Kidney (tissue), 14 donors: ENCODE results near the gene CNTRL. TPM values are rescaled to one million over a fixed set of nuclear protein-coding genes. Genes with fewer than 3 reads are reported as not detected.

Experiments used
- DNase-seq, 5 donors: peaks; one replicate each; pipeline ENCODE4 v3.0.0-alpha.2; 2013 to 2020
- FAIRE-seq: peaks from 2 replicates; lab custom pipeline; 2012; peaks lifted over from hg19 to GRCh38; lab: Jason Lieb, UNC
- H3K27ac ChIP-seq, 2 donors: one replicate each; pipeline ENCODE4 v1.7.0; 2013; ENCODE audit warnings: low read depth in 2 of 2, low read length in 2 of 2, inconsistent platforms in 1 of 2
- H3K27me3 ChIP-seq: one replicate; pipeline ENCODE4 v1.7.1; 2013; ENCODE audit warnings: low read length, inconsistent platforms; ENCODE audit not compliant: control insufficient read depth, insufficient read depth
- H3K36me3 ChIP-seq, 3 donors: one replicate each; pipeline versions ENCODE4 v1.7.0 to v1.7.1; 2013; ENCODE audit warnings: low read length in 3 of 3, control low read depth in 1 of 3, inconsistent platforms in 1 of 3; ENCODE audit not compliant: insufficient read depth in 3 of 3, control insufficient read depth in 2 of 3
- H3K4me1 ChIP-seq, 3 donors: one replicate each; pipeline versions ENCODE4 v1.7.0 to v1.7.1; 2013; ENCODE audit warnings: low read length in 3 of 3, inconsistent platforms in 1 of 3, low read depth in 1 of 3; ENCODE audit not compliant: control insufficient read depth in 2 of 3, insufficient read depth in 2 of 3
- H3K4me3 ChIP-seq, 3 donors: one replicate each; pipeline versions ENCODE4 v1.7.0 to v1.8.1; 2013; ENCODE audit warnings: low read length in 3 of 3, control low read depth in 1 of 3, inconsistent platforms in 1 of 3
- H3K9ac ChIP-seq, 3 donors: one replicate each; pipeline versions ENCODE4 v1.7.0 to v1.7.1; 2013; ENCODE audit warnings: low read length in 3 of 3, control low read depth in 1 of 3, inconsistent platforms in 1 of 3
- H3K9me3 ChIP-seq, 3 donors: one replicate each; pipeline versions ENCODE4 v1.7.0 to v1.7.1; 2013; ENCODE audit warnings: low read length in 3 of 3, control low read depth in 1 of 3, inconsistent platforms in 1 of 3; ENCODE audit not compliant: control insufficient read depth in 2 of 3, insufficient read depth in 1 of 3
- intact Hi-C: fragments of 100-400 bp; cut with DNase I; formaldehyde crosslinking; loops from one replicate; pipeline ENCODE4 v1.11.1; 2022
- polyA plus RNA-seq: library from polyadenylated mRNA; stranded (reverse); fragments of 350-450 nt; fragmentation: Illumina TruSeq; extraction: RNeasy Lipid Tissue Mini Kit (QIAGEN cat#74804); gene quantifications from one replicate; pipeline ENCODE4 v1.2.3, GENCODE V29; 2014; ENCODE audit warnings: low read depth, low replicate concordance; ENCODE audit not compliant: insufficient read depth
- total RNA-seq: library from RNA; stranded (reverse); fragmentation: NEBNext Ultra II Directional; extraction: Animal tissue kit (Norgen Biotek cat#: 25700); gene quantifications from one replicate; pipeline ENCODE4 v1.2.1, GENCODE V29; 2021
- TF ChIP-seq, protein P1 (sequence below): IDR thresholded peaks from 3 replicates; pipeline ENCODE4 v1.5.1; 2012; ENCODE audit warnings: mild to moderate bottlenecking, moderate library complexity, borderline replicate concordance; ENCODE audit not compliant: insufficient read depth; ENCODE audit errors: extremely low read depth
- donor health status: control.
- donor health status: control.
- donor health status: control.
- donor health status: control.
- donor health status: control.
- donor health status: DM: yes; HTN: yes; CAD: no.
- donor health status: Normal renal cell carcinoma (clear cell type).

Gene CNTRL
- total and polyA plus RNA-seq, 2 donors from 2014 or later, result 3.4 to 17.7 TPM

DNA sequence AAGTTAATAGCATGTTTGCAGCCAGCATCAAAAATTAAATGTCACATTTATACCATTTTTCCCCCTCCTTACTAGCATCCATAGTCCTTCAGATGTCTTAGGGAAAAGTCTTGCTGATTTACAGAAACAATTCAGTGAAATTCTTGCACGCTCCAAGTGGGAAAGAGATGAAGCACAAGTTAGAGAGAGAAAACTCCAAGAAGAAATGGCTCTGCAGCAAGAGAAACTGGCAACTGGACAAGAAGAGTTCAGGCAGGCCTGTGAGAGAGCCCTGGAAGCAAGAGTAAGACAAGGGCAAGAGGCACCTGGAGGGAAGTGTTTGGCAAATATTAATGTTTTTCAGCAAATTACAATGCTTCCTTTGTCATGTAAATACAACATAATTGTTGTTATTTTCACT lies 66.6 kb downstream of the CNTRL start:
- no peak overlapping the region for H3K9ac ChIP-seq
- H3K4me1 ChIP-seq, result no peaks in the 10 kb centered on the region
- peaks cover 7 to 36% (median 11%) of the 10 kb centered on the region in 3 donors for H3K36me3 ChIP-seq
- TF ChIP-seq, protein P1, sequence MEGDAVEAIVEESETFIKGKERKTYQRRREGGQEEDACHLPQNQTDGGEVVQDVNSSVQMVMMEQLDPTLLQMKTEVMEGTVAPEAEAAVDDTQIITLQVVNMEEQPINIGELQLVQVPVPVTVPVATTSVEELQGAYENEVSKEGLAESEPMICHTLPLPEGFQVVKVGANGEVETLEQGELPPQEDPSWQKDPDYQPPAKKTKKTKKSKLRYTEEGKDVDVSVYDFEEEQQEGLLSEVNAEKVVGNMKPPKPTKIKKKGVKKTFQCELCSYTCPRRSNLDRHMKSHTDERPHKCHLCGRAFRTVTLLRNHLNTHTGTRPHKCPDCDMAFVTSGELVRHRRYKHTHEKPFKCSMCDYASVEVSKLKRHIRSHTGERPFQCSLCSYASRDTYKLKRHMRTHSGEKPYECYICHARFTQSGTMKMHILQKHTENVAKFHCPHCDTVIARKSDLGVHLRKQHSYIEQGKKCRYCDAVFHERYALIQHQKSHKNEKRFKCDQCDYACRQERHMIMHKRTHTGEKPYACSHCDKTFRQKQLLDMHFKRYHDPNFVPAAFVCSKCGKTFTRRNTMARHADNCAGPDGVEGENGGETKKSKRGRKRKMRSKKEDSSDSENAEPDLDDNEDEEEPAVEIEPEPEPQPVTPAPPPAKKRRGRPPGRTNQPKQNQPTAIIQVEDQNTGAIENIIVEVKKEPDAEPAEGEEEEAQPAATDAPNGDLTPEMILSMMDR, result no peak
- H3K9me3 ChIP-seq, result no peaks in the 10 kb centered on the region
- intact Hi-C loops, result no loop called here
- H3K27me3 ChIP-seq, result no peaks in the 10 kb centered on the region
- no peak overlapping the region for H3K27ac ChIP-seq
- no peak overlapping the region for H3K4me3 ChIP-seq
- DNase-seq (no peak), FAIRE-seq (no peak)

DNA sequence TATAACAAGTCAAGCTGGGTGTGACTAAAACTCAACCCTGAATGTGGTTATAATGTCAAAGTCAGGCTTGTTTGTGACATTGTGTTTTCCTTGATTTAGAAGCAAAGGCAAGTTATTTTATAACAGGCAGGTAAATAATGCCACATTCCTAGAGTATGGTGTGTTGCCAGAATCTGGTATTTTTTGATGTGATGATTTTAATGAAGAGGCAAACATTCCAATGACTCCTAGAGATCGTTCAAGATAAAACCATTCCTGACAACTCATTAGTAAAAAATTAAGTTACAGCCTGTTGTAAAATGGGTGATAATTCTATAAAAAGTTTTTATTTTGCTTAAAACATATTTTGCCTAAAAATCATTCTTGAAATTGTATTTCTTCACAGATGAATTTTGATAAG lies 67.0 kb downstream of the CNTRL start:
- FAIRE-seq (no peak), DNase-seq (no peak)
- H3K27ac ChIP-seq, result no peak overlapping the region
- H3K4me1 ChIP-seq, result no peaks in the 10 kb centered on the region
- TF ChIP-seq, protein P1, result no peak
- H3K27me3 ChIP-seq, result no peaks in the 10 kb centered on the region
- H3K9me3 ChIP-seq, result no peaks in the 10 kb centered on the region
- intact Hi-C loops, result no loop called here
- H3K36me3 ChIP-seq, result peaks cover 7 to 39% (median 15%) of the 10 kb centered on the region in 3 donors
- no peak overlapping the region for H3K4me3 ChIP-seq
- H3K9ac ChIP-seq, result no peak overlapping the region

DNA sequence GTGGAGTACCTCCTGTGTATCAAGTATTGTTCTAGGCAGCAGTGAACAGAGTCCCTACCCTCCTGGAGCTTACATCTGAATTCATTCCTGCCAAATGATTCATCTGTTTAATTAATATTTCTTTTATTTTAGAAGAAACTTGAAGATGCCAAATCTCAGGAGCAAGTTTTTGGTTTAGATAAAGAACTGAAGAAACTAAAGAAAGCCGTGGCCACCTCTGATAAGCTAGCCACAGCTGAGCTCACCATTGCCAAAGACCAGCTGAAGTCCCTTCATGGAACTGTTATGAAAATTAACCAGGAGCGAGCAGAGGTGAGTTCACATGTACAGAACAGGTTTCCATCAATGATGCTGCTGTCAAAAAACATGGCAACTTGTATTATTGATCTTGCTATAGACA lies 69.0 kb downstream of the CNTRL start:
- Histone ChIP-seq H3K4me1 (no peaks in the 10 kb centered on the region), H3K27ac (no peak overlapping the region), H3K9ac (no peak overlapping the region), H3K36me3 (peaks cover 8 to 39% (median 17%) of the 10 kb centered on the region in 3 donors), H3K9me3 (no peaks in the 10 kb centered on the region), H3K27me3 (no peaks in the 10 kb centered on the region), H3K4me3 (no peak overlapping the region)
- intact Hi-C loops, result no loop called here
- DNase-seq (no peak), FAIRE-seq (no peak)
- TF ChIP-seq, protein P1, result no peak

DNA sequence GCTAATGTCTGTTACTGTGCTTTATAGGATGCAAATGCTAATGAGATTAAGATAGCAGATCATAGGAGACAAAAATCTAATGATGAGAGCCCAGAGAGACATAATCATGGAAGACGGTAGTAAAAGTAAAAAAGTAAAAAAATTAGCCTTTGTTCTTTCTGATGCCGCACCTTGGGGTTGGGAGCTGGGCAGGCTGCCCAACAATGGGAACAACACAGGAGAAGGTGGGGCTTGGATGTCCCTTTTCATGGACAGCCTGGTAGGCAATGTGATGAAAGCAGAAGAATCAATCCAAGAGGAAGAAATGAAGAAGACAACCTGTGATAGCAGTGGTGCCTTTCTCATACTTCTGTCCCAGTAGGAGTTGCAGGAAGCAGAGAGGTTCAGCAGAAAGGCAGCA lies 69.7 kb downstream of the CNTRL start:
- TF ChIP-seq, protein P1, result no peak
- H3K4me1 ChIP-seq, result no peaks in the 10 kb centered on the region
- FAIRE-seq (no peak), DNase-seq (no peak)
- no peaks in the 10 kb centered on the region for H3K27me3 ChIP-seq
- no peak overlapping the region for H3K9ac ChIP-seq
- H3K9me3 ChIP-seq, result no peaks in the 10 kb centered on the region
- intact Hi-C loops, result no loop called here
- no peak overlapping the region for H3K27ac ChIP-seq
- H3K4me3 ChIP-seq, result no peak overlapping the region
- peaks cover 10 to 39% (median 19%) of the 10 kb centered on the region in 3 donors for H3K36me3 ChIP-seq
